ENCODE results near the gene TRPM5.

DNA sequence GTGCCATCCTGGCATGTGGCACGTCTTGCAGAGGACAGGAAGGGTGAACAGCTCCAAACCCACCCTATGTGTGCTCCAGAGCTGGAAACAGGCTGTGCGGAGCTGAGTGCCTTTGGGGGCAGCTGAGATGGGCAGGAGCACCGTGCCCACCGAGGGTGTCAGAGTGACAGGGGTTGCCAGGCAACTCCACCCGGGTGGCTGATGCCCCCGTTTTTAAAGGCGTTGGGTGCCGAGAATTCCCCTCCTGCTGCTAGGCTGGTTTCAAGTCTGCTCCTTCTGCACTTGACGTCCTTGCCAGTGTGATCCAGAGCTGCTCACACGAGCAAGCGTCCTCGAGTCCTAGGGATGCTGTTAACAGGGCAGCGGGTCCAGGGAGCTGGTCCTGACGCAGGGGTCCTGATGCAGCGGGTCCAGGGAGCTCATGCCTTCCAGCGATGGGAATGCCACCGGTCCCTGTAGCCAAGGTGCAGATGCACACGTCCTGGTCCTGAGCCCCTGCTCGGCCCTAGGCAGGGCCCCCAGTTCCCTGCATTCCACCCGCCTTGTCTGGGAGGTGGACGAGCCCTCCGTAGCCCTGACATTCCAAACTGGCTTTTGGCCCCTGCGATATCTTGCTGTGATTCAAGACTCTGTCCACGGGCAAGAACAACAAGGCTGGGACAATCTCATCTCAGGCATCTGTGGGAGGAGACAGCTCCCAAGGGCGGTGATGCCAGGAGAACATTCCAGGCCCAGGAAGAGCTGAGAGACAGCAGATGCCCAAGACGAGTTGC, 5.4 kb upstream of the TRPM5 start:
- no peak for TF ChIP-seq POLR2A (IDR thresholded peaks at IDR 0.05)
- no peak for TF ChIP-seq CTCF (IDR thresholded peaks at IDR 0.05)
